HepG2 (cell line): Measurements from ENCODE around the gene HOXA6. TPM values are rescaled to one million over a fixed set of nuclear protein-coding genes. Genes with fewer than 3 reads are reported as not detected.

Source experiments
- ATAC-seq: fragments of 200-7000 bp; cut with Tn5 transposase; 3 replicates; pipeline ENCODE4 v1.9.1; 2020; ENCODE audit warnings: mild to moderate bottlenecking, moderate library complexity
- BruUV-seq: library from RNA; stranded (reverse); fragments of 400-500 nt; replicated peaks from 2 replicates; lab custom pipeline; 2021; lab: Mats Ljungman, UMichigan
- CTCF ChIA-PET: fragments of 300-600 bp; formaldehyde crosslinking; extraction: SDS; loops from one replicate; lab custom pipeline; 2021; ENCODE audit warnings: low total read pairs, inconsistent platforms, low intra/inter-chr PET ratio; lab: Yijun Ruan, JAX
- POLR2A ChIA-PET: fragments of 350-600 bp; sonication (Branson Sonifier 250); formaldehyde crosslinking; loops from one replicate; lab custom pipeline; 2020; ENCODE audit warnings: antibody characterized with exemption, inconsistent platforms; lab: Yijun Ruan, JAX
- DNase-seq: peaks from one replicate; pipeline ENCODE4 v3.0.0-alpha.2; 2015; ENCODE audit warnings: low spot score
- FAIRE-seq: peaks from 3 replicates; lab custom pipeline; 2011; peaks lifted over from hg19 to GRCh38; lab: Jason Lieb, UNC
- H2AFZ ChIP-seq: one replicate; pipeline ENCODE4 v1.6.1; 2011; ENCODE audit warnings: low read length, inconsistent platforms
- H3K27ac ChIP-seq: fragments of 300-600 bp; 3 replicates; pipeline ENCODE4 v1.8.0; 2011; ENCODE audit warnings: mixed run types, mild to moderate bottlenecking, mixed read lengths, low read length, inconsistent platforms; ENCODE audit not compliant: insufficient read depth; ENCODE audit errors: extremely low read length
- H3K27me3 ChIP-seq, 2 experiments: fragments of 200-600 bp in 1 of 2; 2 replicates in 1 of 2; 3 replicates in 1 of 2; pipeline versions ENCODE4 v1.6.0 to v1.8.0; 2011; ENCODE audit warnings: low read length in 2 of 2, mild to moderate bottlenecking in 2 of 2, moderate library complexity in 2 of 2, inconsistent platforms in 1 of 2; ENCODE audit not compliant: insufficient read depth in 2 of 2, control insufficient read depth in 1 of 2
- H3K36me3 ChIP-seq, 2 experiments: fragments of 200-600 bp in 1 of 2; replicated peaks in 1 of 2; 2 replicates in 1 of 2; 3 replicates in 1 of 2; pipeline versions ENCODE4 v1.5.1 to v1.8.0; 2011; ENCODE audit warnings: low read length in 2 of 2, inconsistent platforms in 1 of 2; ENCODE audit not compliant: insufficient read depth in 2 of 2, control insufficient read depth in 1 of 2
- H3K4me1 ChIP-seq: 2 replicates; pipeline ENCODE4 v1.5.1; 2012; ENCODE audit warnings: low read length, inconsistent platforms; ENCODE audit not compliant: insufficient read depth
- H3K4me2 ChIP-seq: 2 replicates; pipeline ENCODE4 v1.6.0; 2011; ENCODE audit warnings: low read depth, low read length, inconsistent platforms
- H3K4me3 ChIP-seq, 3 experiments: fragments of 200-600 bp in 1 of 3; sonication (generic), shearing (Covaris generic) in 1 of 3; replicated peaks in 1 of 3; 2 replicates each; pipeline ENCODE4 v1.5.1; 2011 to 2016; ENCODE audit warnings: low read length in 3 of 3, inconsistent platforms in 2 of 3, low read depth in 2 of 3, mild to moderate bottlenecking in 2 of 3, control low read depth in 1 of 3, mixed read lengths in 1 of 3; ENCODE audit not compliant: insufficient read depth in 1 of 3
- H3K79me2 ChIP-seq: one replicate; pipeline ENCODE4 v1.6.1; 2011; ENCODE audit warnings: low read length, inconsistent platforms; ENCODE audit not compliant: insufficient read depth
- H3K9ac ChIP-seq: 2 replicates; pipeline ENCODE4 v1.6.0; 2011; ENCODE audit warnings: mild to moderate bottlenecking, low read depth, low read length, inconsistent platforms; ENCODE audit not compliant: insufficient read depth
- H3K9me3 ChIP-seq: 2 replicates; pipeline ENCODE4 v1.5.1; 2012; ENCODE audit warnings: mild to moderate bottlenecking, low read length
- H4K20me1 ChIP-seq: 2 replicates; pipeline ENCODE4 v1.6.0; 2011; ENCODE audit warnings: inconsistent platforms, mild to moderate bottlenecking, low read length, moderate library complexity; ENCODE audit not compliant: insufficient read depth
- HHEX ChIP-seq: IDR thresholded peaks from 2 replicates; pipeline ENCODE4 v1.6.1; 2016; ENCODE audit warnings: control low read depth
- HMGA1 ChIP-seq: sonication (generic); formaldehyde crosslinking; conservative IDR thresholded peaks from 2 replicates; pipeline ENCODE4 v1.4.0; 2020; ENCODE audit warnings: missing genetic modification reagents
- IRF9 ChIP-seq: sonication (generic); formaldehyde crosslinking; IDR thresholded peaks from 2 replicates; pipeline ENCODE4 v1.8.0; 2022; ENCODE audit warnings: missing genetic modification reagents, mild to moderate bottlenecking, borderline replicate concordance
- KAT7 ChIP-seq: IDR thresholded peaks from 2 replicates; pipeline ENCODE4 v1.6.1; 2018; ENCODE audit warnings: borderline replicate concordance, missing compliant biosample characterization
- NFKB2 ChIP-seq: sonication (generic); formaldehyde crosslinking; IDR thresholded peaks from 2 replicates; pipeline ENCODE4 v1.4.0; 2020; ENCODE audit warnings: missing genetic modification reagents, borderline replicate concordance
- NFYB ChIP-seq: sonication (generic); formaldehyde crosslinking; IDR thresholded peaks from 2 replicates; pipeline ENCODE4 v1.4.0; 2020; ENCODE audit warnings: missing genetic modification reagents
- ZNF362 ChIP-seq: sonication (generic); formaldehyde crosslinking; IDR thresholded peaks from 2 replicates; pipeline ENCODE4 v1.4.0; 2020; ENCODE audit warnings: missing genetic modification reagents, mild to moderate bottlenecking, borderline replicate concordance
- ZNF883 ChIP-seq: sonication (generic); formaldehyde crosslinking; IDR thresholded peaks from 2 replicates; pipeline ENCODE4 v1.5.1; 2020; ENCODE audit warnings: mild to moderate bottlenecking, missing genetic modification reagents; ENCODE audit errors: not compliant biosample characterization
- WGBS: methylation state at CpG from one replicate; pipeline ENCODE4 v1.1.6; 2017; ENCODE audit warnings: low lambda C conversion rate; 5-methylcytosine and 5-hydroxymethylcytosine counted together
- in situ Hi-C: cut with HindIII; loops from 2 replicates; pipeline ENCODE4 v1.10.0; 2017; ENCODE audit warnings: low pct_unique_long_range_greater_than_20kb; ENCODE audit not compliant: extremely low pct_ligation_motif_present
- intact Hi-C: fragments of 100-400 bp; cut with micrococcal nuclease; formaldehyde crosslinking; loops from one replicate; pipeline ENCODE4 v1.10.0; 2022; ENCODE audit not compliant: unreplicated experiment
- polyA plus RNA-seq, 8 experiments: library from polyadenylated mRNA; depleted of rRNA in 3 of 8; stranded (reverse) in 7 of 8; unstranded in 1 of 8; fragments of >200 nt; fragmentation: Illumina TruSeq in 4 of 8; extraction: Trizol in 4 of 8; gene quantifications; 2 replicates each; pipeline versions ENCODE4 v1.2.1 to v1.2.3, GENCODE V29; 2011 to 2016; ENCODE audit warnings: low read depth in 4 of 8, missing spikeins in 1 of 8, mixed read lengths in 1 of 8; ENCODE audit not compliant: insufficient read depth in 1 of 8
- total RNA-seq, 5 experiments: library from RNA; depleted of rRNA; stranded (reverse); fragments of >200 nt; fragmentation: Illumina TruSeq; extraction: Trizol; gene quantifications; 2 replicates each; pipeline ENCODE4 v1.2.3, GENCODE V29; 2016; ENCODE audit warnings: low read depth in 1 of 5
- TF ChIP-seq, protein P1 (sequence below): IDR thresholded peaks from 2 replicates; pipeline ENCODE4 v1.6.1; 2016; ENCODE audit warnings: missing genetic modification reagents, missing compliant biosample characterization
- TF ChIP-seq, protein P2 (sequence below): sonication (generic); formaldehyde crosslinking; IDR thresholded peaks from 2 replicates; pipeline ENCODE4 v1.5.0; 2020; ENCODE audit warnings: mild to moderate bottlenecking, missing genetic modification reagents

The HOXA6 gene
- total and polyA plus RNA-seq, 2 of the 13 experiments (the other 11 are each of a cell fraction or from before 2014, with no cell fraction given) = 1.3 to 1.5 TPM

GRCh38 chr7:27164045-27164366 is 16.4 kb upstream of the HOXA6 start:
- Histone ChIP-seq H3K27ac (no peak overlapping the region), H3K9ac (no peak overlapping the region), H4K20me1 (no peaks in the 10 kb centered on the region), H3K4me1 (0 out of 2 replicates have a peak, but pooled peaks cover 4% of the 10 kb centered on the region), H3K27me3 (peaks cover 2 to 42% of the 10 kb centered on the region in 2 experiments), H2AFZ (no peak overlapping the region), H3K4me2 (peak overlapping the region; percentile 55; the same call in 1 of the 2 replicates), H3K36me3 (no peaks in the 10 kb centered on the region), H3K9me3 (no peaks in the 10 kb centered on the region), H3K4me3 (peak overlapping the region in 1 of 3 experiments; percentile 63; a peak in 3 of 6 replicates), H3K79me2 (no peaks in the 10 kb centered on the region)
- no peak for TF ChIP-seq HMGA1 (CRISPR knock-in tag)
- peak; percentile 21; the same call in 1 of the 2 replicates for TF ChIP-seq NFKB2 (CRISPR knock-in tag)
- 45% methylated on average over 12 of the region's 12 CpGs for WGBS
- FAIRE-seq (no peak), DNase-seq (no peak), ATAC-seq (no peak)
- in situ Hi-C loops = loop anchor here (25.0 kb wide), 1 partner anchor 1077 kb away; no protein-coding TSS in a partner anchor
- POLR2A ChIA-PET = no interaction called here
- intact Hi-C loops = loop anchor here (5.0 kb wide), 1 partner anchor 482 kb away; no protein-coding TSS in a partner anchor
- CTCF ChIA-PET = no interaction called here
- no TSS peak for BruUV-seq

DNA sequence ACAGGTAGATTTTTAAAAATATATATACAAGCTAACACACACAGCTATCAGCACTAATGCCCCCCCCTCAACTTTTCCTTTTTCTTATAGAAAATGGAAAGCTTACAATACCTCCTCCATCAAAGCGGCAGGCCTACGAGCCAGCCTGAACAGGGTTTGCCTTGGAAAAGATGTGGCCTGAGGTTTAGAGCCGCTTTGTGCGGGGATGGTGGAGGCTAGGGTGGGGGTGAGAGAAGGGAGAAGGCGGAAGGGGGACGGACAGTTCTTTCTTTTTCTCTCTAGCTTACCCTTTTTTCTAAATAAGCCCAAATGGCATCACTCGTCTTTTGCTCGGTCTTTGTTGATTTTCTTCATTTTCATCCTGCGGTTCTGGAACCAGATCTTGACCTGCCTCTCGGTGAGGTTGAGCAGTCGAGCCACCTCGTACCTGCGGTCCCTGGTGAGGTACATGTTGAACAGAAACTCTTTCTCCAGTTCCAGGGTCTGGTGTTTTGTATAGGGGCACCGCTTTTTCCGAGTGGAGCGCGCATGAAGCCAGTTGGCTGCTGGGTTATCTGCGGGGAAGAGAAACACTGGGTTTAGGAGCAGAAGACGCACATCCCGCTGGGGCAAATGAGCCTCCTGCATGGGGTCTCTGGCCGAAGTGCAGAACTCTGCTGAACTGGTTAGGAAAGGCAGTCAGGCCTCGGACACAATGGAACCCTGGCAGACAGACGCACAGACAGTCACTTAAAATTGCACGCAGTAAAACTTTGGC is 15.9 kb upstream of the HOXA6 start:
- intact Hi-C loops (loop anchor here (5.0 kb wide), 1 partner anchor 481 kb away; no protein-coding TSS in a partner anchor), in situ Hi-C loops (loop anchor here (25.0 kb wide), 1 partner anchor 1076 kb away; no protein-coding TSS in a partner anchor)
- Histone ChIP-seq H3K27ac (no peak overlapping the region), H3K79me2 (no peaks in the 10 kb centered on the region), H3K4me2 (0 out of 2 replicates have a peak overlapping the region, but pooled peaks have one; percentile 55), H3K9ac (no peak overlapping the region), H3K9me3 (no peaks in the 10 kb centered on the region), H3K27me3 (peaks cover 2 to 38% of the 10 kb centered on the region in 2 experiments), H3K4me3 (no peak overlapping the region), H2AFZ (no peak overlapping the region), H3K36me3 (no peaks in the 10 kb centered on the region), H3K4me1 (0 out of 2 replicates have a peak, but pooled peaks cover 4% of the 10 kb centered on the region), H4K20me1 (no peaks in the 10 kb centered on the region)
- POLR2A ChIA-PET = no interaction called here
- no TSS peak for BruUV-seq
- ATAC-seq (no peak), DNase-seq (no peak), FAIRE-seq (no peak)
- WGBS = 76% methylated on average over 24 of the region's 24 CpGs
- CTCF ChIA-PET = no interaction called here
- no peak for TF ChIP-seq NFYB (CRISPR knock-in tag)
- TF ChIP-seq KAT7 (CRISPR knock-in tag) = no peak
- no peak for TF ChIP-seq ZNF362
- no peak for TF ChIP-seq HHEX (CRISPR knock-in tag)
- TF ChIP-seq, protein P1, sequence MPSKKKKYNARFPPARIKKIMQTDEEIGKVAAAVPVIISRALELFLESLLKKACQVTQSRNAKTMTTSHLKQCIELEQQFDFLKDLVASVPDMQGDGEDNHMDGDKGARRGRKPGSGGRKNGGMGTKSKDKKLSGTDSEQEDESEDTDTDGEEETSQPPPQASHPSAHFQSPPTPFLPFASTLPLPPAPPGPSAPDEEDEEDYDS (CRISPR knock-in tag) = no peak
- TF ChIP-seq, protein P2, sequence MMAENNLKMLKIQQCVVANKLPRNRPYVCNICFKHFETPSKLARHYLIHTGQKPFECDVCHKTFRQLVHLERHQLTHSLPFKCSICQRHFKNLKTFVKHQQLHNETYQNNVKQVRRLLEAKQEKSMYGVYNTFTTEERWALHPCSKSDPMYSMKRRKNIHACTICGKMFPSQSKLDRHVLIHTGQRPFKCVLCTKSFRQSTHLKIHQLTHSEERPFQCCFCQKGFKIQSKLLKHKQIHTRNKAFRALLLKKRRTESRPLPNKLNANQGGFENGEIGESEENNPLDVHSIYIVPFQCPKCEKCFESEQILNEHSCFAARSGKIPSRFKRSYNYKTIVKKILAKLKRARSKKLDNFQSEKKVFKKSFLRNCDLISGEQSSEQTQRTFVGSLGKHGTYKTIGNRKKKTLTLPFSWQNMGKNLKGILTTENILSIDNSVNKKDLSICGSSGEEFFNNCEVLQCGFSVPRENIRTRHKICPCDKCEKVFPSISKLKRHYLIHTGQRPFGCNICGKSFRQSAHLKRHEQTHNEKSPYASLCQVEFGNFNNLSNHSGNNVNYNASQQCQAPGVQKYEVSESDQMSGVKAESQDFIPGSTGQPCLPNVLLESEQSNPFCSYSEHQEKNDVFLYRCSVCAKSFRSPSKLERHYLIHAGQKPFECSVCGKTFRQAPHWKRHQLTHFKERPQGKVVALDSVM (CRISPR knock-in tag) = no peak
- no peak for TF ChIP-seq IRF9 (CRISPR knock-in tag)
- TF ChIP-seq ZNF883 (CRISPR knock-in tag) = no peak
